GM21381 (cell line): ENCODE data around the gene DNAJB2.
"Not testable (repeated sequence)": the region's sequence is repeated elsewhere in the genome, so short reads cannot be mapped to it uniquely, and the experiment has no call there.

Experiments used
- ATAC-seq: cut with Tn5 transposase; IDR thresholded peaks from one replicate; pipeline ENCODE4 v1.9.1; 2021; ENCODE audit warnings: mild to moderate bottlenecking, moderate library complexity; ENCODE audit not compliant: unreplicated experiment

Gene DNAJB2

GRCh38 chr2:219284501-219285372 lies 5.6 kb downstream of the DNAJB2 start:
- ATAC-seq: no peak

GRCh38 chr2:219285373-219285735 lies 6.2 kb downstream of the DNAJB2 start:
- ATAC-seq: no peak

GRCh38 chr2:219285894-219286425 lies 6.8 kb downstream of the DNAJB2 start:
- no peak for ATAC-seq

- no peak for ATAC-seq
Measured at GRCh38 chr2:219286436-219287115, 7.4 kb downstream of the DNAJB2 start.

GRCh38 chr2:219287116-219287440 lies 7.9 kb downstream of the DNAJB2 start:
- not testable (repeated sequence) for ATAC-seq

- ATAC-seq: no peak
Measured at GRCh38 chr2:219287580-219288265, 8.6 kb downstream of the DNAJB2 start.

GRCh38 chr2:219289195-219289536 lies 10.0 kb downstream of the DNAJB2 start:
- ATAC-seq: no peak

GRCh38 chr2:219289537-219290361 lies 10.6 kb downstream of the DNAJB2 start:
- no peak for ATAC-seq

GRCh38 chr2:219290381-219291171 lies 11.4 kb downstream of the DNAJB2 start:
- ATAC-seq: no peak

- no peak for ATAC-seq
Measured at GRCh38 chr2:219291394-219291793, 12.2 kb downstream of the DNAJB2 start.

GRCh38 chr2:219291910-219292490 lies 12.8 kb downstream of the DNAJB2 start:
- no peak for ATAC-seq

- ATAC-seq: no peak
Measured at GRCh38 chr2:219292616-219293015, 13.4 kb downstream of the DNAJB2 start.

GRCh38 chr2:219293736-219294231 lies 14.6 kb downstream of the DNAJB2 start:
- no peak for ATAC-seq

- peak; percentile 91 for ATAC-seq
Measured at GRCh38 chr2:219294356-219295351, 15.5 kb downstream of the DNAJB2 start.

GRCh38 chr2:219296142-219296541 lies 17.0 kb downstream of the DNAJB2 start:
- ATAC-seq: no peak

- ATAC-seq: no peak
Measured at GRCh38 chr2:219296631-219297391, 17.6 kb downstream of the DNAJB2 start.

GRCh38 chr2:219297766-219298456 lies 18.7 kb downstream of the DNAJB2 start:
- ATAC-seq: no peak
